Uterus (tissue), 2 donors: ENCODE measurements around the gene UBR4.

Experiments
- POLR2A ChIP-seq, 2 donors: fragments of 450-650 bp; IDR thresholded peaks; one replicate each; pipeline ENCODE4 v1.6.1; 2016; ENCODE audit warnings: antibody characterized with exemption in 2 of 2, mild to moderate bottlenecking in 1 of 2, moderate library complexity in 1 of 2
- TF ChIP-seq, protein P1 (sequence below), 4 experiments: fragments of 200-600 bp in 2 of 4; fragments of 450-650 bp in 2 of 4; sonication (generic) in 2 of 4; IDR thresholded peaks; one replicate each; pipeline ENCODE4 v1.5.1; 2016 to 2019; ENCODE audit warnings: antibody characterized with exemption in 4 of 4, mild to moderate bottlenecking in 2 of 4, moderate library complexity in 1 of 4

DNA sequence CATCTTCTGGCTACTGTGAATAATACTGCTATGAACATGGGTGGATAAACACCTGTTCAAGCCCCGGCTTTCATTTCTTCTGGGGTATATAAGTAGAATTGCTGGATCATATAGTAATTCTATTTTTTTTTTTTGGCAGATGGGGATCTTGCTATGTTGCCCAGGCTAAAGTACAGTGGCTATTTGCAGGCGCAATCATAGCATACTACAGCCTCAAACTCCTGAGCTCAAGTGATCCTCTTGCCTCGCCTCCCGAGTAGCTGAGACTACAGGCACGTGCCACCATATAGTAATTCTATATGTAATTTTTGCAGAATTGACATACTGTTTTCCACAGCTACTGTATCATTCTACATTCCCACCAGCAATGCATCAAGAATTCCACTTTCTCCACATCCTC, 27.8 kb downstream of the UBR4 start:
- TF ChIP-seq, protein P1, sequence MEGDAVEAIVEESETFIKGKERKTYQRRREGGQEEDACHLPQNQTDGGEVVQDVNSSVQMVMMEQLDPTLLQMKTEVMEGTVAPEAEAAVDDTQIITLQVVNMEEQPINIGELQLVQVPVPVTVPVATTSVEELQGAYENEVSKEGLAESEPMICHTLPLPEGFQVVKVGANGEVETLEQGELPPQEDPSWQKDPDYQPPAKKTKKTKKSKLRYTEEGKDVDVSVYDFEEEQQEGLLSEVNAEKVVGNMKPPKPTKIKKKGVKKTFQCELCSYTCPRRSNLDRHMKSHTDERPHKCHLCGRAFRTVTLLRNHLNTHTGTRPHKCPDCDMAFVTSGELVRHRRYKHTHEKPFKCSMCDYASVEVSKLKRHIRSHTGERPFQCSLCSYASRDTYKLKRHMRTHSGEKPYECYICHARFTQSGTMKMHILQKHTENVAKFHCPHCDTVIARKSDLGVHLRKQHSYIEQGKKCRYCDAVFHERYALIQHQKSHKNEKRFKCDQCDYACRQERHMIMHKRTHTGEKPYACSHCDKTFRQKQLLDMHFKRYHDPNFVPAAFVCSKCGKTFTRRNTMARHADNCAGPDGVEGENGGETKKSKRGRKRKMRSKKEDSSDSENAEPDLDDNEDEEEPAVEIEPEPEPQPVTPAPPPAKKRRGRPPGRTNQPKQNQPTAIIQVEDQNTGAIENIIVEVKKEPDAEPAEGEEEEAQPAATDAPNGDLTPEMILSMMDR (IDR thresholded peaks at IDR 0.05): no peak
- no peak for TF ChIP-seq POLR2A (IDR thresholded peaks at IDR 0.05)
